Activated naive CD4-positive, alpha-beta T cell treated with anti-CD3 and anti-CD28 coated beads, Interleukin-2, amount 10 ng/mL, durations not matched to agents 7 days and 5 days (primary cell): ENCODE results near the gene TNNI3.
A peak's percentile ranks its signal among the peaks of the same experiment; 100 is the strongest.
"Not testable (repeated sequence)": the region's sequence is repeated elsewhere in the genome, so short reads cannot be mapped to it uniquely, and the experiment has no call there.

Experiments used
- CTCF ChIA-PET: fragments of 350-600 bp; sonication (Branson Sonifier 250); formaldehyde crosslinking; loops from one replicate; lab custom pipeline; 2021; ENCODE audit warnings: antibody characterized with exemption; lab: Charles Lee
- DNase-seq: peaks from one replicate; pipeline ENCODE4 v3.0.0-alpha.2; 2020
- H3K27ac Mint-ChIP-seq: one replicate; pipeline ENCODE4 v1.8.0; 2021; ENCODE audit warnings: mild to moderate bottlenecking, moderate library complexity, mixed read lengths
- H3K27me3 Mint-ChIP-seq: one replicate; pipeline ENCODE4 v1.8.0; 2021; ENCODE audit warnings: mild to moderate bottlenecking, mixed read lengths
- H3K36me3 Mint-ChIP-seq: one replicate; pipeline ENCODE4 v1.8.0; 2021; ENCODE audit warnings: mixed read lengths
- H3K4me1 Mint-ChIP-seq: one replicate; pipeline ENCODE4 v1.8.0; 2021; ENCODE audit warnings: mixed read lengths
- H3K4me3 Mint-ChIP-seq: one replicate; pipeline ENCODE4 v1.8.0; 2021; ENCODE audit warnings: mild to moderate bottlenecking, moderate library complexity, mixed read lengths
- H3K9me3 Mint-ChIP-seq: one replicate; pipeline ENCODE4 v1.8.0; 2021; ENCODE audit warnings: mixed read lengths

The TNNI3 gene

DNA sequence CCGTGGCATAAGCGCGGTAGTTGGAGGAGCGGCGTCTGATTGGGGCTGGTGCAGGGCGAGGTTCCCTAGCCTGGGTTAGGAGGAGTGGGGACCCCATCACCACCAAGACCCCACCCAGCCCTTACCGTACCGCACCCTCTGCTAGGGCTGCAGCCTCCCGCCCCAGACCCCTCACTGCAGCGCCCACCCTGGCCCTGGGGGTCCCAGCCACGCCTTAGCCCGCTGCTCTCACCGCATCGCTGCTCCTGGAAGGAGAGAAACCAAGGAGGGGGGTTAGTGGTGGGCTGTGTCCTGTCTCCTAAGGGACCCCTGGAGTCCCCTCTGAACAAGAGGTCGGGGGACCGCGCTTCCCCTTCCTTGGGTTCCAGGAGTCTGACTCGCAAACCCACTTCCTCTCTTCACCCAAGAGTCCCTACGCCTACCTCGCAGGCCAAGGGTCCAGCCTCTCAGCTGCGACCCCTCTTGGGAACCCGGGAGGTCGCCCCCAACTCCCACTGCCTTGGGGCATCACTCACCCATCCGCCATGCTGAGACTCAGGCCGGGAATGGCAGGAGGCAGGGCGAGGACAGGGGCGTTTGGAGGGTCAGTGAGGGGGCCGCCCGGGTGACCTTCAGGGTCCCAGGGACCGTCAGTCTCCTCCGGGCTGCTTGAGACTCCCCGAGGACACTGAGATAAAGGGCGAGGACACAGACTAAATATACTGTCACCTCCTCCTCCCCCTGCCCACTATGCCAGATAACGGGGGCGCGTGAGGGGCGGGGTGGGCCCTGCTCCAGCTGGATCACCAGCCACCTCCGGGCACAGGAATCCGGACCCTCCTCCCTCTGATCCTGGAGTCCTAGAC lies at the start of gene TNNI3:
Gene TNNI3 (minus strand): TSS at position 669 of the 845 bp plus-strand sequence. CDS start 143 bp downstream, at position 526.
- DNase-seq = no peak
- CTCF ChIA-PET = no interaction called here
- H3K36me3 Mint-ChIP-seq = peaks cover 2% of the 10 kb centered on the region
- peaks cover 7% of the 10 kb centered on the region for H3K9me3 Mint-ChIP-seq
- no peak within 1 kb of the TSS for H3K27ac Mint-ChIP-seq
- no peak within 1 kb of the TSS for H3K4me3 Mint-ChIP-seq
- H3K27me3 Mint-ChIP-seq = peaks cover 70% of the 10 kb centered on the region
- peaks cover 24% of the 10 kb centered on the region for H3K4me1 Mint-ChIP-seq

DNA sequence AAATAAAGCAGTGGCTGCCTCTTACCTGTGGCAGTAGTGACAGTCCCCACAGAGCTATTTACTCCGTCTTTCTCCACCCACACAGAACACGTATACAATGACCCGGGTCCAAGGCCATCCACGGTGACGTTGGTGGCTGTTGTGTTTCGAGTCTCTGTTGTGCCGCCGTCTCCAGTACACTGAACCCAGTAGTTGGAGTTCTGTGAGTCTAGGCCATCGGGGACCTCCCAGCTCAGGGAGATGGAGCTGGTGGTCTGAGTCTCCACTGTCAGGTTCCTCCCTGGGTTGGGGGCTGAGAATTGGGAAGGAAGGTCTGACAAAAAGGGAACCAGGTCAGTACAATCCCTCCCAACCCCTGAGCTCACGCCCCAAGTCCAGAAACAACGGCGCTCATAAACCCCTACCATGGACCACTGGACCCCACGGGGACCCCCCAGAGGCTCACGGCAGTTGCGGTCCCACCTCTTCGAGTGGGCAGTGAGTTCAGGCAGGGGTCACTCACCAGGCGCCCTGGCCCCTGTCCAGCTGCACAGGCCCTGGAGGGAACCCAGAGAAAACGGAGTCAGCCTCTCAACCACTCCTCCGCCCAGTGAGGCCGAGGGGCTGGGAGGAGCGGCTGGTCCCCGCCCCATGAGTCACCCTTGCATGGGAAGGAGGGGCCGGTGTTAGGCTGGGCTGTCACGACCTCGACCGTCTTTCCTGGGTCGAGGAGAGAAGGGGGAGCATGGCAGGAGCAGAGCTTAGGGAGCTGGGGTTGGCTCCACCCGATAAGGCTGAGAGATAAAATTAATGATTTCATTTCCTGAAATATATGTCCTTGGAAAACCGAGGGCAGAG lies 49.4 kb upstream of the TNNI3 start:
- CTCF ChIA-PET = interaction anchor here (0.7 kb wide), 1 partner anchor 177 kb away, joined by 3 read pairs; no protein-coding TSS in a partner anchor
- Mint-ChIP-seq H3K4me3 (no peak overlapping the region), H3K4me1 (peaks cover 3% of the 10 kb centered on the region), H3K27ac (peak overlapping the region; percentile 20), H3K9me3 (no peaks in the 10 kb centered on the region), H3K36me3 (no peaks in the 10 kb centered on the region), H3K27me3 (peaks cover 61% of the 10 kb centered on the region)
- peak; percentile 52 for DNase-seq

DNA sequence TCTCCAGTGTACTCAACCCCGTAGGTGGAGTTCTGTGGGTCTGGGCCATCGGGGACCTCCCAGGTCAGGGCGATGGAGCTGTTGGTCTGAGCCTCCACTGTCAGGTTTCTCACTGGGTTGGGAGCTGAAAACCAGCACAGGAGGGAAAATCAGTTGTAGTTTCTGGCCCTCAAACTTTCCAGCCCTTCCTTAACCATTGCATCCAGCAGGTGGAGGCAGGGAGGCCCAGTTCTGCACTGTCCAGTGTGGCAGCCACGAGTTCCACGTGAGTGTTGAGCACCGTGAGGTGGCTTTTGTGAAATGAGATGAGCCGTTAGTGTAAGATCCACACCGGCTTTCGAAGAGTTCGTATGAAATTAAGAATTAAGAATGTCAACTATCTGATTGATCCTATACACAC lies 44.7 kb upstream of the TNNI3 start:
- H3K27me3 Mint-ChIP-seq = peaks cover 69% of the 10 kb centered on the region
- CTCF ChIA-PET, H3K27ac Mint-ChIP-seq, H3K9me3 Mint-ChIP-seq, H3K4me3 Mint-ChIP-seq, H3K36me3 Mint-ChIP-seq, DNase-seq, H3K4me1 Mint-ChIP-seq: not testable (repeated sequence)

DNA sequence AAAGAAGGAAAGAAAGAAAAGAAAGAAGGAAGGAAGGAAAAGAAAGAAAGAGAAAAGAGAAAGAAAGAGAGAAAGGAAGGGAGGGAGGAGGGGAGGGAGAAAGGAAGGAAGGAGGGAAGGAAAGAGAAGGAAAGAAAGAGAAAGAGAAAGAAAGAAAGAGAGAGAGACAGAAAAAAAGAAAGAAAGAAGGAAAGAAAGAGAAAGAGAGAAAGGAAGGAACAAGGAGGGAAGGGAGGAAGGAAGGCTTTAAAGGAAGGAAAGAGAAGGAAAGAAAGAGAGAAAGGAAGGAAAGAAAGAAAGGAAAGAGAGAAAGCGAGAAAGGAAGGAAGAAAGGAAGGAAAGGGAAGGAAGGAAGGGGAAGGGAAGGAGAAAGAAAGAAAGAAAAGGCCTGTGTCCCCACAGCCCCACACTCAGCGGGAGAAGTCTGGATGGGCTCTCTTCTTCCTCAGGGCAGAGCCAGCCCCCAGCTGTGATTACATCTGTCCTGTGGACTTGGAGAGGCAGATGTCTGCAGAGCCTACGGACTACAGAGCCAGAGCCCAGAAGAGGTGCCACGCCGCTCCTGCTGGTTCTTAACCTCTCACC lies 42.2 kb upstream of the TNNI3 start:
- H3K36me3 Mint-ChIP-seq = no peaks in the 10 kb centered on the region
- no peak overlapping the region for H3K27ac Mint-ChIP-seq
- no peak overlapping the region for H3K4me3 Mint-ChIP-seq
- CTCF ChIA-PET = interaction anchor here (1.2 kb wide), 1 partner anchor 218 kb away, joined by 3 read pairs; no protein-coding TSS in a partner anchor
- DNase-seq = no peak
- peaks cover 47% of the 10 kb centered on the region for H3K27me3 Mint-ChIP-seq
- no peaks in the 10 kb centered on the region for H3K4me1 Mint-ChIP-seq
- H3K9me3 Mint-ChIP-seq = no peaks in the 10 kb centered on the region

DNA sequence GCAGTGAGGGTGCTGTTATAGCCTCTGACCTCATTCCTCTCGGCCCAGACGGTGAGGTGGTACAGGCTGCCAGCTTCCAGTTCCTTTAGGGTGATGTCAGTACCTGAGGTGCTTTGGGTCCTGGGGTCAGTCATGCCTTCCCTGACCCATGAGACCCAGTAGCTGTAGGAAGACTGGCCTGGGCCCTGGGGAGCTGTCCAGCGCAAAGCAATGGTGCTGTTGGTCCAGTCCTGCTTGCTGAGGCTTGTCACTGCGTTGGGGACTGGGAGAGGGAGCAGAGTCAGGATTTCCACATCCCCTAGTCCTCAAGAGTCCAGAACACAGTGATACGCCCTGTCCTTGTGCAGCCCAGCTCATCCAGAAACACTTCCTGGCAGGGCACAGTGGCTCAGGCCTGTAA lies 41.1 kb upstream of the TNNI3 start:
- Mint-ChIP-seq H3K36me3 (no peaks in the 10 kb centered on the region), H3K27me3 (peaks cover 44% of the 10 kb centered on the region), H3K9me3 (no peaks in the 10 kb centered on the region), H3K27ac (no peak overlapping the region), H3K4me3 (no peak overlapping the region), H3K4me1 (no peaks in the 10 kb centered on the region)
- no peak for DNase-seq
- CTCF ChIA-PET = interaction anchor here (1.2 kb wide), 1 partner anchor 219 kb away, joined by 3 read pairs; no protein-coding TSS in a partner anchor

DNA sequence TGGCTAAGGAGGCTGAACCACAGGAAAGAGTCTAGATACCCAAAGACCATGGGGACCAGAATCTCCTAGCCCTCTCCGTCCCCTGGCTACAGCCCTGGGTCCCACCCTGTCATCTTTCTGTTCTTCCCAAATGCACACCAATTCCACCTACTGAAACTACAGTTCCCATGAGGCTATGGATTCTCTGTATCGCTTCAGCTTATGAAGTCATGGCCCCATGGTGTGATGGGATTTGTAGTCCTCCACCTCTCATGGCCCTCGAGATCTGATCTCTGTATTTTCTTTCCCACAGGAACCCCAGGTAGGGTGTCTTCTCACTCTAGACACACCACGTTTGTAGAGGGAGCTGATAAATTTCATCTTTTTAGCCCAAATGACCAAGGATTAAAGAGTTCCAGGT lies 40.0 kb upstream of the TNNI3 start:
- Mint-ChIP-seq H3K4me1 (no peaks in the 10 kb centered on the region), H3K4me3 (no peak overlapping the region), H3K9me3 (no peaks in the 10 kb centered on the region), H3K27ac (no peak overlapping the region), H3K36me3 (no peaks in the 10 kb centered on the region), H3K27me3 (peaks cover 41% of the 10 kb centered on the region)
- CTCF ChIA-PET = no interaction called here
- DNase-seq = no peak

DNA sequence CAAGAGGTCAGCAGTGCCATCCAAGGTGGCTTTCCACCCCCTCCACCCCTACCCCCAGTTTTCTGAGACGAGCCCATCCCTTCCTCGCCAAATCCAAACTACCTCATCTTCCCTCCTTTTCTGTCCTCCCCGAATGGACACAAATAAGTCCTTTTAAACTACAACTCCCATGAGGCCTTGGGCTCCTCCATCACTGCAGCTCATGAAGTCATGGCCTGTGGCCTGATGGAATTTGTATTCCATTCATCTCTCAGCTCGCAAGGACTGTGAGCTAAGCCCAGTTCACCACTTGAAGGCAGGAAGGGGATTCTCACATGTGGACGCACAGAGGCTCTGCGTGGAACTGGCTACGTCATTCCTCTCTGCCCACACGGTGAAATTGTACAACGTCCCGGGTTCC lies 39.3 kb upstream of the TNNI3 start:
- Mint-ChIP-seq H3K4me1 (no peaks in the 10 kb centered on the region), H3K36me3 (no peaks in the 10 kb centered on the region), H3K27me3 (peaks cover 35% of the 10 kb centered on the region), H3K9me3 (no peaks in the 10 kb centered on the region), H3K4me3 (no peak overlapping the region), H3K27ac (no peak overlapping the region)
- no peak for DNase-seq
- CTCF ChIA-PET = no interaction called here

DNA sequence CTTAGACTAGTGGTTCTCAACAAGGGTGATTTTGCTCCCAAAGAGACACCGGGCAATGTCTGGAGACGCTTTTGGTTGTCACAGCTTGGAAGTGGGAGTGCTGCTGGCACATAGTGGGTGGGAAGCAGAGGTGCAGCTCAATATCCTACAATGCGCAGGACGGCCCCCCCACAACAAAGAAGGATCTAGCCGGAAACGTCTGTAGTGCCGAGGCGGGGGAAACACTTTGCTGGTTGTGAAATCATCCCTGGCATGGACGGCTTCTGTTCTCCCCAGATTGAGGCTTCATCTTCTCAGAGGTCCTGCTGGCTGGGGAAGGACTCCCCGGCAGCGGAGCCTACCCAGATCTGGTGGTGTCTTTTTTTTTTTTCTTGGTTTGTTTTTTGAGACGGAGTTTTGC lies 35.9 kb upstream of the TNNI3 start:
- no peaks in the 10 kb centered on the region for H3K36me3 Mint-ChIP-seq
- H3K27me3 Mint-ChIP-seq = peaks cover 18% of the 10 kb centered on the region
- DNase-seq = no peak
- no peak overlapping the region for H3K4me3 Mint-ChIP-seq
- CTCF ChIA-PET = no interaction called here
- H3K4me1 Mint-ChIP-seq = peaks cover 12% of the 10 kb centered on the region
- no peak overlapping the region for H3K27ac Mint-ChIP-seq
- H3K9me3 Mint-ChIP-seq = no peaks in the 10 kb centered on the region

DNA sequence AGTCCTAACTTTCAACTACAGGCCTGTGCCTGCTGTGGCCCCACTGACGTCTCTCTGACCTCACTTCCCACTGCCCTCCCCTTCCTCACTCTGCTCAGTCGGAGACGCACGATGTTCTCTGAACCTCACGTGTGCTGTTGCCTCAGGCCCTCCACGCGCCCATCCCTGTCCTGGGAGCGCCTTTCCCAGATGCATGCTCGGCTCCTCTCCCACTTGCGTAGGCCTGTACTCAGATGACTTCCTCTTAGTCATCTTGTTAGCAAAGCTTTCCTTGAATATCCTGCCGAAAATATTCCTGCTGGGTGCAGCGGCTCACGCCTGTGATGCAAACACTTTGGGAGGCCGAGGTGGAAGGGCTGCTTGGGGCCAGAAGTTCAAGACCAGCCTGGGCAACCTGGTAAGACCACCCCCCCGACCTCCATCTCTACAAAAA lies 31.9 kb upstream of the TNNI3 start:
- no peaks in the 10 kb centered on the region for H3K9me3 Mint-ChIP-seq
- peaks cover 38% of the 10 kb centered on the region for H3K27me3 Mint-ChIP-seq
- no peak for DNase-seq
- no peak overlapping the region for H3K27ac Mint-ChIP-seq
- CTCF ChIA-PET = interaction anchor here (1.2 kb wide), 1 partner anchor 14 kb away, joined by 4 read pairs; no protein-coding TSS in a partner anchor
- no peak overlapping the region for H3K4me3 Mint-ChIP-seq
- no peaks in the 10 kb centered on the region for H3K36me3 Mint-ChIP-seq
- H3K4me1 Mint-ChIP-seq = peaks cover 21% of the 10 kb centered on the region

DNA sequence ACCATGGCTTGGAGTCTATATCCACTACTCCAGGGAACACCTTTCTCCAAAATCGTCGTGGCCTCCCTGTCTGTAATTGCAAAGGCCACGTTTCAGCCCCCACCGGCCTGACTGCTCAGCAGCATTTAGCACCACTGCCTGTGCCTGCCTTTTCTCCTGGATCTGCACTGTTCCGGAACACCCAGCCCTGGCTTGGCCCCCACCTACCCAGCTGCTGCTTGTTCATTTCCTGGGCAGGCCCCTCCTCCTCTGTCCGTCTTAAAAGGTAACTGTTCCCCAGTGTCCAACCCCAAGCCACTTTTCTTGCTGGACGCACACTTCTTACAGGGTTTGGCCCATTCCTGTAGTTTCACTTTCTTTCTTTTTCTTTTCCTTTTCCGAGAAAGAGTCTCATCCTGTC lies 31.1 kb upstream of the TNNI3 start:
- H3K9me3 Mint-ChIP-seq = no peaks in the 10 kb centered on the region

DNA sequence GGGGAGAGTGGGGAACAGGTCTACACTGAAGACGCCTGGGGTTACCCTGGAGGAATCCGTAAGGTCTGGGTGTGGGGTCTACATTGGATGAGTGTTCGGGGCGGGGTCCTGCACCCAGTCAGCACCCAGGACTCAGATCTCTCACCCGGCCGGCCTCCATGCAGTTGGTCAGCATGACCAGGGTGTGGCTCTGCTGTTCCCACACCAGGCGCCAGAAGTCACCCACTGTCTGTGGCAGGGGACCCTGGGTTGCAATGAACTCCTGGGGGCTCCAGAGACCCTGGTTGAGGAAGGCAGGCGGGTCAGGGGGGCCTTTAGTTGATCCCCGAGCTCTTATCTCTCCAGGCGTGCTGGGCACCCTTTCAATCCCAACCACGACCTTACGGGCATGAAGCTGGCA lies 28.5 kb upstream of the TNNI3 start:
- peaks cover 43% of the 10 kb centered on the region for H3K27me3 Mint-ChIP-seq
- no peak overlapping the region for H3K27ac Mint-ChIP-seq
- CTCF ChIA-PET = no interaction called here
- peaks cover 23% of the 10 kb centered on the region for H3K4me1 Mint-ChIP-seq
- DNase-seq = no peak
- no peaks in the 10 kb centered on the region for H3K9me3 Mint-ChIP-seq
- no peaks in the 10 kb centered on the region for H3K36me3 Mint-ChIP-seq
- no peak overlapping the region for H3K4me3 Mint-ChIP-seq

More for the DNA sequence above, 31.1 kb upstream of the TNNI3 start:
- peak; percentile 30 for DNase-seq
- Mint-ChIP-seq H3K27ac (no peak overlapping the region), H3K4me3 (no peak overlapping the region), H3K4me1 (peaks cover 23% of the 10 kb centered on the region), H3K27me3 (peaks cover 36% of the 10 kb centered on the region), H3K36me3 (no peaks in the 10 kb centered on the region)
- CTCF ChIA-PET = interaction anchor here (0.9 to 1.2 kb wide), 2 partner anchors 14 to 48 kb away, joined by 4 to 7 read pairs; no protein-coding TSS in a partner anchor

DNA sequence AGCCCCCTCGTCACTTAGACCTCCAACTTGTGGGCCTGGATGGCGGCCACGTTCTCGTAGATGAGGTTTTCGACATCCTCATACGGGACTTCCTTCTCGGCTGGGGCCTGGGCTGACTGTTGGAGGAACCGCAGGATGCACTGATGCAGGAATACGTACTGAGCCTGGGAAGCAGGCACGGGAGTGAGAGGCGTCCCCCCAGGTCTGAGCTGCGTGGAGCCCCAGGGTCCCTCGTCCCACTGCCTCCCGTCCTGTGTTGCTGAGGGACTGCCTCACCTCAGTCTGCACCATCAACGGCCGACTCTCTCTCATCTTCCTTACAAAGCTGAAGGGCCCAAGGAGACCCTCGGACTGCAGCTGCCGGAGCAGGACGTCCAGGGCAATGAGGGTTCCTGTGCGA lies 24.2 kb upstream of the TNNI3 start:
- Mint-ChIP-seq H3K9me3 (no peaks in the 10 kb centered on the region), H3K27me3 (peaks cover 84% of the 10 kb centered on the region), H3K27ac (no peak overlapping the region), H3K36me3 (no peaks in the 10 kb centered on the region), H3K4me1 (peaks cover 29% of the 10 kb centered on the region), H3K4me3 (no peak overlapping the region)
- CTCF ChIA-PET = no interaction called here
- DNase-seq = no peak

DNA sequence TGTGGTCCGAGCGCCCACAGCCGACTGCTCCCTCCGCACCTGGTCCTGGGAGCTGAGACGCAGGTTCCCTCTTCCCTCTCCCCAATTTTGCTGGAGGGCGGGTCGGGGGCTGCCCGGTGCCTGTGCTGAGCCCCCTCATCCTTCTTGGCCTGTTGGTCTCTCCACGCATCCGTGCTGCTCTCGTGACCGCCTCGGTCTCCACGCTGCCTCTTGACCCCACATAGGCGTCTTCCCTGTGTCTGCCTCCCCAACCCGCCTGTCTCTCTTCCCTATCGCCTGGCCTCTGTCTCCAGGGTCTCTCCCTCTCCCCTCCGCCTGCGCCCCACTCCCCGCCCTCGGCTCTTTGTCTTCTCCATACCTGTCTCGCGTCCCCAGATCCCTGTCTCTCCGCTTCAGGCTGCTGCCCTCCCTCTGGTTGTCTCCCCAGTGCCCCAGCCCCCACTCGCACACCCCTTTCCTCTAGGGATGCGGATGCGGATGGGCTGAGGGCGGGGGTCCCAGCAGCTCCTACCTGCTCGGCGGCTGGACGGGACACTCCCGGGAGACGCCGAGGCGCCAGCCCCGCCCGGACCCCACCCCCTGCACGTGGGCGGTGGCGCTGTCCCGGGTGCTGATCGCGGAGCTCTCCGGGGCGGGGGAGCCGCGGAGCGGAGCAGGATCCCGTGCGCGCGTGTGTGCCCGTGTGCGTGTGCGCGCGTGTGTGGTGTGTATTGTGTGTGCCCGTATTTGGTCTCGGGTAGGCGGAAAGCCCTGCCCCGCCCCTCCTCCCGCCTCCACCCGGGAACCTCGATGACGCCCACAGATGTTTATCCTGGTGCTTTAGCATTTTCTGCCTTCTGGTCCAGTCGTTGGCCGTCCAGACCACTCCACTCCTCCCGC lies 22.3 kb upstream of the TNNI3 start, which contains the start of gene SYT5:
Gene SYT5 (minus strand): TSS at position 684 of the 879 bp plus-strand sequence. CDS start 1,248 bp downstream, outside the sequence.
- Mint-ChIP-seq H3K4me1 (peaks cover 26% of the 10 kb centered on the region), H3K9me3 (peaks cover 6% of the 10 kb centered on the region), H3K27ac (peak within 1 kb of the TSS; percentile 62), H3K36me3 (no peaks in the 10 kb centered on the region), H3K4me3 (peak within 1 kb of the TSS; percentile 56), H3K27me3 (peaks cover 87% of the 10 kb centered on the region)
- DNase-seq = peak; percentile 78
- CTCF ChIA-PET = no interaction called here
